Measurements from ENCODE around the gene MYO1D.

MYO1D gene

DNA sequence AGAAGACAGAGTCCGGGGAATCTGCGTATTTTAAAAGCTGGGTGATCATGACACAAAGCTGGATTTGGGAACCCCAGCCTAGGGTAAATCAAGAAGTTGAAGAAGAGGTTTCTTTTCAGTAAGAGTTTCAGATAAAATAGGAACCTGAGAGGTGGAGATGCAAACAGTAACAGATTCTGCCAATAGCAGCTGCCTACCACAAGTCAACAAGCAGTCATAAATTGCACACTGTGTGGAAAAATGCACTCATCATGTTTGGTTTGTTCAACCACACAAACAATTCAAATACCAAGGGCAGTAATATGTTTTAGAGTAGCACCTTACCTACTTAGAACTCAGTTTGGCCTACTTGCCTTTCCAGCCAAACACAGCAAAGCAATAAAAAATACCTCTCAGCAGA lies 14.0 kb downstream of the MYO1D start:
- Histone ChIP-seq H3K4me3 (ENCODE audit: insufficient read depth, low read depth, low read length, poor library complexity, severe bottlenecking) (no peak overlapping the region), H3K9me3 (ENCODE audit: control insufficient read depth, low read length) (no peaks in the 10 kb centered on the region), H3K4me1 (ENCODE audit: control insufficient read depth, insufficient read depth, low read length, poor library complexity, severe bottlenecking) (no peaks in the 10 kb centered on the region), H3K36me3 (ENCODE audit: control insufficient read depth, insufficient read depth, low read length) (no peaks in the 10 kb centered on the region), H3K27me3 (replicated peaks; ENCODE audit: control insufficient read depth, insufficient read depth, low read length, poor library complexity, severe bottlenecking) (no peaks in the 10 kb centered on the region), H3K27ac (ENCODE audit: insufficient read depth, low read length, poor library complexity, severe bottlenecking) (no peak overlapping the region)
- no peak for DNase-seq

DNA sequence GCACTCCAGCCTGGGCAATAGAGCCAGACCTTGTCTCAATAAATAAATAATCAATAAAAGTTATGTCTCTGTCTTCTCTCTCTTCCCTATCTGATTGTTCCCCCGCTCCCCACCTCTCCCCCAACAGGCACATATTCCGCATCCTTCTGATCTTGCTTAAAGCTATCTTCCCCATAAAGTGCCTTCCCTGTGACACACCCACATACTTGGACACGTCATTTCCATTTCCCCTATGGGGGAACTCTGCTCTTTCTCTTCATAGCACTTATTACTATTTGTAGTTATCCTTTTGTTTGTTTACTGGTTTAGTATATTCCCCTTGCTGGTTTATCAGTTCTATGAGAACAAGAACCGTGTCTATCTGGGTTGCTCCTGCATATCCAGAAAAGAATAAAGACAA lies 14.9 kb downstream of the MYO1D start:
- no peak overlapping the region for H3K27ac ChIP-seq (ENCODE audit: insufficient read depth, low read length, poor library complexity, severe bottlenecking)
- H3K4me1 ChIP-seq (ENCODE audit: control insufficient read depth, insufficient read depth, low read length, poor library complexity, severe bottlenecking), result no peaks in the 10 kb centered on the region
- no peak overlapping the region for H3K4me3 ChIP-seq (ENCODE audit: insufficient read depth, low read depth, low read length, poor library complexity, severe bottlenecking)
- no peaks in the 10 kb centered on the region for H3K9me3 ChIP-seq (ENCODE audit: control insufficient read depth, low read length)
- no peaks in the 10 kb centered on the region for H3K27me3 ChIP-seq (replicated peaks; ENCODE audit: control insufficient read depth, insufficient read depth, low read length, poor library complexity, severe bottlenecking)
- no peak for DNase-seq
- no peaks in the 10 kb centered on the region for H3K36me3 ChIP-seq (ENCODE audit: control insufficient read depth, insufficient read depth, low read length)

DNA sequence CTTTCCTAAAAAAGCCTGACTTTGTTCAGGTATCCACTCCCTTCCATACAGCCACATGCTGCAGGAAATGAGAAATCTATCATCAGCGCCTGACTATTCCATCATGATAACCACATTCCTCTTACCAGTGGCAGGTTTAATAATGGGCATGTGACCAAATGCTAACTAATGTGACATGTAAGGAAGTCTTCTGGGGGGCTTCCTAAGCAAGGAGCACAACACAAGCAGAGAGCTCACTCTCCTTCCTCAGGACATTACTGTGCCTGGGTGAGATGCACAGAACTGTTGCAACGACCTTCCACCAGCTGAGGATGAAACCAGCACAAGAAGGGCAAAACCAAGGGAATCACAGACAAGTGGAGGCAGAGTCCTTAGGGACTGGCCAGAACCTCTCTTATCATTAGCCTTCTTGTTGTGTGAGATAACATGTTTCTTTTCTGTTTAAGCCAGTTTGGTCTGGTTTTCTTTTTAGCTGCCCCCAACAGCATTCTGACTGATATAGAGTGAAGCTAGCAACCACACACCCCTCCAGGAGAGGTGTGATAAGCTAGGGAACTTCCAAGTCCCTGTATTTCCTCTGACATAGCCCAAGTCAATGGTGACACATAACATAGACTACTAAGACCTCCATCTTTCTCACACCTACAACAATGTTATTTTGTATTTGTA lies 16.9 kb downstream of the MYO1D start:
- Histone ChIP-seq H3K36me3 (ENCODE audit: control insufficient read depth, insufficient read depth, low read length) (no peaks in the 10 kb centered on the region), H3K27ac (ENCODE audit: insufficient read depth, low read length, poor library complexity, severe bottlenecking) (no peak overlapping the region), H3K9me3 (ENCODE audit: control insufficient read depth, low read length) (no peaks in the 10 kb centered on the region), H3K4me3 (ENCODE audit: insufficient read depth, low read depth, low read length, poor library complexity, severe bottlenecking) (no peak overlapping the region), H3K4me1 (ENCODE audit: control insufficient read depth, insufficient read depth, low read length, poor library complexity, severe bottlenecking) (no peaks in the 10 kb centered on the region), H3K27me3 (replicated peaks; ENCODE audit: control insufficient read depth, insufficient read depth, low read length, poor library complexity, severe bottlenecking) (no peaks in the 10 kb centered on the region)
- DNase-seq, result no peak

DNA sequence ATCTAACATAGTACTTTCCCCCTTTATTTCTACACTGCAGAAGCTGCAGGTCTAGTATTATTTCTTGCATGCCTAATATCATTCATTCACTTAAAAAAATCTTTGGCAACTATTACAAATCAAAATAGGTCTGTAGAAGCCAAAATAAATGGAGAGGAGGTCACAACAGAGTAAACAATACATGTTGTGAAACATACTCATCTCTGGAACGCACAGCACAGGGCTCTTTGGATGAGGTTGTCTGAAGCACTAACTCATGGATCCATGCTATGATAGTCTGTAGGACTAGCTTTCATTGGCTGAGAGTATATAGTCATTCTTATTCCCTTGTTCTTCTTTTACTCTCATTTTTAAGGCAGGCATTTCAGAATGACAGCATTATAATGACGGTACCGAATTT lies 21.3 kb downstream of the MYO1D start:
- Histone ChIP-seq H3K36me3 (ENCODE audit: control insufficient read depth, insufficient read depth, low read length) (no peaks in the 10 kb centered on the region), H3K4me1 (ENCODE audit: control insufficient read depth, insufficient read depth, low read length, poor library complexity, severe bottlenecking) (no peaks in the 10 kb centered on the region), H3K27me3 (replicated peaks; ENCODE audit: control insufficient read depth, insufficient read depth, low read length, poor library complexity, severe bottlenecking) (no peaks in the 10 kb centered on the region), H3K4me3 (ENCODE audit: insufficient read depth, low read depth, low read length, poor library complexity, severe bottlenecking) (no peak overlapping the region), H3K9me3 (ENCODE audit: control insufficient read depth, low read length) (no peaks in the 10 kb centered on the region), H3K27ac (ENCODE audit: insufficient read depth, low read length, poor library complexity, severe bottlenecking) (no peak overlapping the region)
- DNase-seq, result no peak

DNA sequence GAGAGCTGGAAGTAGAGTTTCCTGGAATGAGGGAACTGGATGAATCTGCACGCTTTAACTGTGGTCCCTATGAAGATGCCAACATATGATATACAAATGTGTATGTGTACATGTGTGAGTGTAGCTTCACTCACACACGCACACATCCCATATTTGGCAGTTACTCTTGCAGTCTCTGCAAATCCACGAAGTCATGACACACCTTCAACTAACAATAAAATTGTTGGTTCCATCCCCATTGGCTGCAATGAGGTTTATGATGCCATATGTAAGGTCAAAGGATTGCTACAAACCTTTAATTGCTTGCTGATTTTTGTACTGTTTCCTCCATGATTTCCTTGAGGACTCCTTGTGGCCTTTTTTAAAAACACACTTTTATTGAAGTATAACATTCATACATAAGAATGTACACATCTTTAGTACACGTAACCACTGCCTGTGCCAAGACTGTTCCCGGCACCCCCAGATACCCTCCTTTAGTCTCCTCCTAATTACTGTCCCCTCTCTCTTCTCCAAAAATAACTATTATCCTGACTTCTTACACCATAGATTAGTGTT lies 22.0 kb downstream of the MYO1D start:
- no peaks in the 10 kb centered on the region for H3K9me3 ChIP-seq (ENCODE audit: control insufficient read depth, low read length)
- H3K27ac ChIP-seq (ENCODE audit: insufficient read depth, low read length, poor library complexity, severe bottlenecking), result no peak overlapping the region
- no peaks in the 10 kb centered on the region for H3K27me3 ChIP-seq (replicated peaks; ENCODE audit: control insufficient read depth, insufficient read depth, low read length, poor library complexity, severe bottlenecking)
- no peaks in the 10 kb centered on the region for H3K4me1 ChIP-seq (ENCODE audit: control insufficient read depth, insufficient read depth, low read length, poor library complexity, severe bottlenecking)
- no peaks in the 10 kb centered on the region for H3K36me3 ChIP-seq (ENCODE audit: control insufficient read depth, insufficient read depth, low read length)
- H3K4me3 ChIP-seq (ENCODE audit: insufficient read depth, low read depth, low read length, poor library complexity, severe bottlenecking), result no peak overlapping the region
- no peak for DNase-seq

GRCh38 chr17:32854207-32854606 lies 22.7 kb downstream of the MYO1D start:
- H3K4me1 ChIP-seq (ENCODE audit: control insufficient read depth, insufficient read depth, low read length, poor library complexity, severe bottlenecking), result no peaks in the 10 kb centered on the region
- no peaks in the 10 kb centered on the region for H3K36me3 ChIP-seq (ENCODE audit: control insufficient read depth, insufficient read depth, low read length)
- H3K27ac ChIP-seq (ENCODE audit: insufficient read depth, low read length, poor library complexity, severe bottlenecking), result no peak overlapping the region
- no peak overlapping the region for H3K4me3 ChIP-seq (ENCODE audit: insufficient read depth, low read depth, low read length, poor library complexity, severe bottlenecking)
- no peak for DNase-seq
- no peaks in the 10 kb centered on the region for H3K9me3 ChIP-seq (ENCODE audit: control insufficient read depth, low read length)
- no peaks in the 10 kb centered on the region for H3K27me3 ChIP-seq (replicated peaks; ENCODE audit: control insufficient read depth, insufficient read depth, low read length, poor library complexity, severe bottlenecking)

GRCh38 chr17:32852811-32853210 lies 24.1 kb downstream of the MYO1D start:
- no peak overlapping the region for H3K4me3 ChIP-seq (ENCODE audit: insufficient read depth, low read depth, low read length, poor library complexity, severe bottlenecking)
- no peak for DNase-seq
- no peaks in the 10 kb centered on the region for H3K9me3 ChIP-seq (ENCODE audit: control insufficient read depth, low read length)
- no peaks in the 10 kb centered on the region for H3K36me3 ChIP-seq (ENCODE audit: control insufficient read depth, insufficient read depth, low read length)
- no peak overlapping the region for H3K27ac ChIP-seq (ENCODE audit: insufficient read depth, low read length, poor library complexity, severe bottlenecking)
- no peaks in the 10 kb centered on the region for H3K4me1 ChIP-seq (ENCODE audit: control insufficient read depth, insufficient read depth, low read length, poor library complexity, severe bottlenecking)
- no peaks in the 10 kb centered on the region for H3K27me3 ChIP-seq (replicated peaks; ENCODE audit: control insufficient read depth, insufficient read depth, low read length, poor library complexity, severe bottlenecking)

GRCh38 chr17:32849879-32850278 lies 27.0 kb downstream of the MYO1D start:
- Histone ChIP-seq H3K4me3 (ENCODE audit: insufficient read depth, low read depth, low read length, poor library complexity, severe bottlenecking) (no peak overlapping the region), H3K9me3 (ENCODE audit: control insufficient read depth, low read length) (no peaks in the 10 kb centered on the region), H3K36me3 (ENCODE audit: control insufficient read depth, insufficient read depth, low read length) (no peaks in the 10 kb centered on the region), H3K27ac (ENCODE audit: insufficient read depth, low read length, poor library complexity, severe bottlenecking) (no peak overlapping the region), H3K4me1 (ENCODE audit: control insufficient read depth, insufficient read depth, low read length, poor library complexity, severe bottlenecking) (no peaks in the 10 kb centered on the region), H3K27me3 (replicated peaks; ENCODE audit: control insufficient read depth, insufficient read depth, low read length, poor library complexity, severe bottlenecking) (no peaks in the 10 kb centered on the region)
- no peak for DNase-seq

- no peak overlapping the region for H3K27ac ChIP-seq (ENCODE audit: insufficient read depth, low read length, poor library complexity, severe bottlenecking)
- DNase-seq, result no peak
- H3K36me3 ChIP-seq (ENCODE audit: control insufficient read depth, insufficient read depth, low read length), result no peaks in the 10 kb centered on the region
- H3K9me3 ChIP-seq (ENCODE audit: control insufficient read depth, low read length), result no peaks in the 10 kb centered on the region
- H3K27me3 ChIP-seq (replicated peaks; ENCODE audit: control insufficient read depth, insufficient read depth, low read length, poor library complexity, severe bottlenecking), result no peaks in the 10 kb centered on the region
- no peaks in the 10 kb centered on the region for H3K4me1 ChIP-seq (ENCODE audit: control insufficient read depth, insufficient read depth, low read length, poor library complexity, severe bottlenecking)
- no peak overlapping the region for H3K4me3 ChIP-seq (ENCODE audit: insufficient read depth, low read depth, low read length, poor library complexity, severe bottlenecking)
Observed at GRCh38 chr17:32847977-32848376, 28.9 kb downstream of the MYO1D start.

- no peak for DNase-seq
- Histone ChIP-seq H3K4me3 (ENCODE audit: insufficient read depth, low read depth, low read length, poor library complexity, severe bottlenecking) (no peak overlapping the region), H3K9me3 (ENCODE audit: control insufficient read depth, low read length) (no peaks in the 10 kb centered on the region), H3K4me1 (ENCODE audit: control insufficient read depth, insufficient read depth, low read length, poor library complexity, severe bottlenecking) (no peaks in the 10 kb centered on the region), H3K27ac (ENCODE audit: insufficient read depth, low read length, poor library complexity, severe bottlenecking) (no peak overlapping the region), H3K36me3 (ENCODE audit: control insufficient read depth, insufficient read depth, low read length) (no peaks in the 10 kb centered on the region), H3K27me3 (replicated peaks; ENCODE audit: control insufficient read depth, insufficient read depth, low read length, poor library complexity, severe bottlenecking) (no peaks in the 10 kb centered on the region)
Observed at GRCh38 chr17:32846143-32846542, 30.8 kb downstream of the MYO1D start.

Measured in effector memory CD4-positive, alpha-beta T cell (primary cell).